ENCODE data around the gene MYO7A. TPM values are rescaled to one million over a fixed set of nuclear protein-coding genes. Genes with fewer than 3 reads are reported as not detected.

Gene MYO7A
- total and polyA plus RNA-seq, 3 experiments from 2014 or later, result 0.06 to 0.31 (median 0.20) TPM

DNA sequence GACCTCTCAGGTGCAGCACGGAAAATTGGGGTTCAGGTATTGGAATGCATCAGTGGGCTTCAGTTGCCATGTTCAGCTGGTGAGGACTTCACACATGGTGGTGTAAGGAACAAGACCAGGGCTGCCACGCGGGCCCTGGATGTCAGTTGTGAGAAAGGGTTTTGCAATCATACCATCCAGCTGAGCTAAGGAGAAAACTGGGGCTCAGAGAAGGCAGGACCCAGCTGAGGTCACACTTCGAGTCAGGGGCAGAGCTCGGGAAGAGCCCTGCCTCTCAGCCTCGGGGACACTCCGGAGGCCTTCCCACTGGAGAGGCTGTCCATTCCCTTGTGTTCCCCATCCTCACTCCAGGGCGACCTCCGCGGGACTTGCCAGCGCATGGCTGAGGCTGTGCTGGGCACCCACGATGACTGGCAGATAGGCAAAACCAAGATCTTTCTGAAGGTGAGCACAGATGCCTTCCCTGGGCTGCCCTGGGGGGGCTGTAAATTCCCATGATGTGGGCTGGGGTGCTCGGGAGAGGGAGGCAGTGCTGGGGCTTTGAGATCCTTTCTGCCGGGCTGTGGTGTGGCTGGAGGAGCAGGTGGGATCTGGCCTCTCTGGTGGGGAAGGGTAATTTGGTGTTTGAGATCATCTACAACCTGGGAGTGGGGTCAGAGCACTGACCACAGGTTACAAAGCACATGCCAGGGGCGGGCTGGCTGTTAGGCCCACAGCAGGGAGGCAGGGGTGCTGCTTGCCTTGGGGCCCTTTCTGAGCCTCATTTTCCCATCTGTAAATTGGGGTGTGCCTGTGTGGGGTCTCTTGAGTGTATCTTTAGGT is 47.2 kb downstream of the MYO7A start:
- no peaks in the 10 kb centered on the region for H3K9me3 ChIP-seq (ENCODE audit: low read length)
- H3K27me3 Mint-ChIP-seq, result no peaks in the 10 kb centered on the region
- H3K27ac Mint-ChIP-seq, result peak overlapping the region in 1 of 8 donors; percentile 2
- no peaks in the 10 kb centered on the region for H3K4me1 Mint-ChIP-seq
- ChIA-PET POLR2A (interaction anchor here (0.5 kb wide), 1 partner anchor 458 kb away, joined by 3 read pairs; no protein-coding TSS in a partner anchor), CTCF (interaction anchor here (1.0 to 1.4 kb wide), 2 partner anchors 13 to 14 kb away, joined by 3 to 4 read pairs; no protein-coding TSS in a partner anchor)
- no peaks in the 10 kb centered on the region for H3K4me1 ChIP-seq (ENCODE audit: insufficient read depth, low read length)
- no peak overlapping the region for H3K27ac ChIP-seq (ENCODE audit: low read depth, low read length)
- H3K36me3 ChIP-seq (ENCODE audit: insufficient read depth, low read length), result no peaks in the 10 kb centered on the region
- no peak for DNase-seq
- no peak overlapping the region for H3K4me3 Mint-ChIP-seq
- no peak overlapping the region for H3K4me3 ChIP-seq (ENCODE audit: low read length)
- H3K27me3 ChIP-seq (ENCODE audit: insufficient read depth, low read length, poor library complexity, severe bottlenecking), result no peaks in the 10 kb centered on the region
- no peaks in the 10 kb centered on the region for H3K9me3 Mint-ChIP-seq
- H3K36me3 Mint-ChIP-seq, result no peaks in the 10 kb centered on the region

GRCh38 chr11:77175869-77176539 is 48.0 kb downstream of the MYO7A start:
- no peaks in the 10 kb centered on the region for H3K4me1 Mint-ChIP-seq
- H3K4me3 Mint-ChIP-seq, result no peak overlapping the region
- ChIA-PET CTCF (interaction anchor here (1.4 kb wide), 1 partner anchor 12 kb away, joined by 4 read pairs; no protein-coding TSS in a partner anchor), POLR2A (no interaction called here)
- H3K27ac ChIP-seq (ENCODE audit: low read depth, low read length), result no peak overlapping the region
- H3K9me3 Mint-ChIP-seq, result no peaks in the 10 kb centered on the region
- no peaks in the 10 kb centered on the region for H3K9me3 ChIP-seq (ENCODE audit: low read length)
- H3K27me3 ChIP-seq (ENCODE audit: insufficient read depth, low read length, poor library complexity, severe bottlenecking), result no peaks in the 10 kb centered on the region
- no peaks in the 10 kb centered on the region for H3K4me1 ChIP-seq (ENCODE audit: insufficient read depth, low read length)
- no peaks in the 10 kb centered on the region for H3K27me3 Mint-ChIP-seq
- no peak overlapping the region for H3K4me3 ChIP-seq (ENCODE audit: low read length)
- no peak for DNase-seq
- H3K36me3 ChIP-seq (ENCODE audit: insufficient read depth, low read length), result no peaks in the 10 kb centered on the region
- H3K36me3 Mint-ChIP-seq, result no peaks in the 10 kb centered on the region
- peak overlapping the region in 1 of 8 donors; percentile 71 for H3K27ac Mint-ChIP-seq

DNA sequence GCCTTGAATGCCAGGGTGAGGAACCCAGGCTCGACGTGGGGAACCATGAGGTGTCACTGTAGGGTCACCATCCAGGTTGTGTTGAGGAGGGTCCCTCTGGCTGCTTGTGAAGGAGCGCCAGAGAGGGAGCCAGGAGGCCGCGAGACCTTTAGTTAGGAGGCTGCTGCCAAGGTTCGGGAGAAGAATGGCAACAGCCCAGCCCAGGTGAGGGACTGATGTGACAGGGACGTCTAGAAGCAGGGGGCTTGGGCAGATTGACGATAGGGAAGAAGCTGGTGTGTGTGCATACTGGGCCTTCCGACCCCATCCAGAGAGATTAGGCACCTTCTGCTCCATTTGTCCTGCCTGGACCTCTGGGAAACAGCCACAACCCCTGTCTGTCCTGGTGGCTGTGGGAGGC is 49.0 kb downstream of the MYO7A start:
- H3K9me3 Mint-ChIP-seq, result no peaks in the 10 kb centered on the region
- ChIA-PET POLR2A (no interaction called here), CTCF (interaction anchor here (1.4 kb wide), 1 partner anchor 11 kb away, joined by 4 read pairs; no protein-coding TSS in a partner anchor)
- no peak overlapping the region for H3K4me3 Mint-ChIP-seq
- no peaks in the 10 kb centered on the region for H3K27me3 Mint-ChIP-seq
- H3K9me3 ChIP-seq (ENCODE audit: low read length), result no peaks in the 10 kb centered on the region
- H3K27ac Mint-ChIP-seq, result peak overlapping the region in 1 of 8 donors; percentile 75
- H3K4me1 ChIP-seq (ENCODE audit: insufficient read depth, low read length), result no peaks in the 10 kb centered on the region
- no peak overlapping the region for H3K4me3 ChIP-seq (ENCODE audit: low read length)
- no peak overlapping the region for H3K27ac ChIP-seq (ENCODE audit: low read depth, low read length)
- H3K27me3 ChIP-seq (ENCODE audit: insufficient read depth, low read length, poor library complexity, severe bottlenecking), result no peaks in the 10 kb centered on the region
- H3K4me1 Mint-ChIP-seq, result no peaks in the 10 kb centered on the region
- H3K36me3 ChIP-seq (ENCODE audit: insufficient read depth, low read length), result no peaks in the 10 kb centered on the region
- no peaks in the 10 kb centered on the region for H3K36me3 Mint-ChIP-seq
- DNase-seq, result no peak

DNA sequence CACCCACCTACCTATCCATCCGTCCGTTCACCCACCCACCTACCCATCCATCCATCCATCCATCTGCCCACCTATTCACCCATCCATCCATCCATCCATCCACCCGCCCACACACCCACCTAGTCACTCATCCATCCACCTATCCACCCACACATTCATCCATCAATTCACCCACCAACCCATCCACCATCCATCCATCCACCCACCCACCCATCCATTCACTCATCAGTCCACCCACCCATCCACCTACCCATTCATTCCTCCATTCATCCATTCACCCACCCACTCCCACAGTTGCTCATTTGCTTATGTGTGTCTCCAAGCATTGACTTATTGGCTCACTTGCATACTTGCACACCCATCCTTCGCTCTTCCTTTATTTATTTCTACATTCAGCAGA is 50.1 kb downstream of the MYO7A start:
- ChIA-PET CTCF (no interaction called here), POLR2A (no interaction called here)
- Histone ChIP-seq H3K4me1 (ENCODE audit: insufficient read depth, low read length) (no peaks in the 10 kb centered on the region), H3K27ac (ENCODE audit: low read depth, low read length) (no peak overlapping the region), H3K9me3 (ENCODE audit: low read length) (no peaks in the 10 kb centered on the region), H3K27me3 (ENCODE audit: insufficient read depth, low read length, poor library complexity, severe bottlenecking) (no peaks in the 10 kb centered on the region), H3K36me3 (ENCODE audit: insufficient read depth, low read length) (no peaks in the 10 kb centered on the region), H3K4me3 (ENCODE audit: low read length) (no peak overlapping the region)
- Mint-ChIP-seq H3K36me3 (no peaks in the 10 kb centered on the region), H3K4me1 (no peaks in the 10 kb centered on the region), H3K4me3 (no peak overlapping the region), H3K27ac (no peak overlapping the region), H3K9me3 (no peaks in the 10 kb centered on the region), H3K27me3 (peaks cover 0 to under 1% of the 10 kb centered on the region in 2 donors)
- no peak for DNase-seq

DNA sequence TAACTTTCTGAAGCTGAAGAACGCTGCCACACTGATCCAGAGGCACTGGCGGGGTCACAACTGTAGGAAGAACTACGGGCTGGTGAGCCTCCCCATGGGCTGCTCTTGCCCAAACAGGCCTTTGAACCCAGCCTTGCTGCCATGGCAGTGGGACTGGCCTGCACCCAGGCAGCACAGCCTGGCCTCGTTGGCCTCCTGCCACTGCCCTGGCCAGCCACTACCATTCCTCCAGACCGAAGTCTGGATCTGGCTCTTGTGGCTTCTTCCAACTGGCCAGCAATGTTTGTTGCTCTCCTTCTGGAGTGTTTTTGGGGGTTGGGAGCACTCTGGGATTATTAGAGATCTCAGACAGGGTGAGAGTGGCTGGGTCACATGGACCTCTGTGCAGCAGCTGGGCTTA is 51.0 kb downstream of the MYO7A start:
- Histone ChIP-seq H3K36me3 (ENCODE audit: insufficient read depth, low read length) (no peaks in the 10 kb centered on the region), H3K9me3 (ENCODE audit: low read length) (no peaks in the 10 kb centered on the region), H3K4me1 (ENCODE audit: insufficient read depth, low read length) (no peaks in the 10 kb centered on the region), H3K27me3 (ENCODE audit: insufficient read depth, low read length, poor library complexity, severe bottlenecking) (no peaks in the 10 kb centered on the region), H3K4me3 (ENCODE audit: low read length) (no peak overlapping the region), H3K27ac (ENCODE audit: low read depth, low read length) (no peak overlapping the region)
- Mint-ChIP-seq H3K27me3 (peaks cover 0 to 2% of the 10 kb centered on the region in 2 donors), H3K9me3 (no peaks in the 10 kb centered on the region), H3K4me1 (no peaks in the 10 kb centered on the region), H3K27ac (no peak overlapping the region), H3K36me3 (no peaks in the 10 kb centered on the region), H3K4me3 (no peak overlapping the region)
- DNase-seq, result no peak
- ChIA-PET POLR2A (no interaction called here), CTCF (interaction anchor here (1.2 kb wide), 1 partner anchor 9 kb away, joined by 3 read pairs; no protein-coding TSS in a partner anchor)

DNA sequence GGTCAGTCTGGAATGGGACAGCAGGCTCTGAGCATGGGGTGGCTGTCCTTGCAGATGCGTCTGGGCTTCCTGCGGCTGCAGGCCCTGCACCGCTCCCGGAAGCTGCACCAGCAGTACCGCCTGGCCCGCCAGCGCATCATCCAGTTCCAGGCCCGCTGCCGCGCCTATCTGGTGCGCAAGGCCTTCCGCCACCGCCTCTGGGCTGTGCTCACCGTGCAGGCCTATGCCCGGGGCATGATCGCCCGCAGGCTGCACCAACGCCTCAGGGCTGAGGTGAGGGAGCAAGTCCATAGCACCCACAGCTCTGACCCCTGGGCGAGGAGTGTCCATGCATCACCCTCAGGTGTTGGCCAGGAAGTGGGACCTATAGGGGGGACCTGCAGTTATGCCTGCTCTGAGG is 51.6 kb downstream of the MYO7A start:
- Mint-ChIP-seq H3K9me3 (no peaks in the 10 kb centered on the region), H3K36me3 (no peaks in the 10 kb centered on the region), H3K4me3 (no peak overlapping the region), H3K27me3 (peaks cover 0 to 2% of the 10 kb centered on the region in 2 donors), H3K27ac (no peak overlapping the region), H3K4me1 (no peaks in the 10 kb centered on the region)
- Histone ChIP-seq H3K4me1 (ENCODE audit: insufficient read depth, low read length) (no peaks in the 10 kb centered on the region), H3K4me3 (ENCODE audit: low read length) (no peak overlapping the region), H3K27ac (ENCODE audit: low read depth, low read length) (no peak overlapping the region), H3K36me3 (ENCODE audit: insufficient read depth, low read length) (no peaks in the 10 kb centered on the region), H3K9me3 (ENCODE audit: low read length) (no peaks in the 10 kb centered on the region), H3K27me3 (ENCODE audit: insufficient read depth, low read length, poor library complexity, severe bottlenecking) (no peaks in the 10 kb centered on the region)
- CTCF ChIA-PET, result interaction anchor here (1.2 kb wide), 1 partner anchor 8 kb away, joined by 3 read pairs; no protein-coding TSS in a partner anchor
- POLR2A ChIA-PET, result no interaction called here
- DNase-seq, result no peak

GRCh38 chr11:77180346-77180745 is 52.3 kb downstream of the MYO7A start:
- no peaks in the 10 kb centered on the region for H3K4me1 ChIP-seq (ENCODE audit: insufficient read depth, low read length)
- no peaks in the 10 kb centered on the region for H3K36me3 ChIP-seq (ENCODE audit: insufficient read depth, low read length)
- ChIA-PET POLR2A (interaction anchor here (0.6 kb wide), 1 partner anchor 645 kb away, joined by 3 read pairs; no protein-coding TSS in a partner anchor), CTCF (no interaction called here)
- no peaks in the 10 kb centered on the region for H3K4me1 Mint-ChIP-seq
- DNase-seq, result no peak
- H3K27me3 ChIP-seq (ENCODE audit: insufficient read depth, low read length, poor library complexity, severe bottlenecking), result no peaks in the 10 kb centered on the region
- no peak overlapping the region for H3K4me3 ChIP-seq (ENCODE audit: low read length)
- no peaks in the 10 kb centered on the region for H3K9me3 ChIP-seq (ENCODE audit: low read length)
- H3K36me3 Mint-ChIP-seq, result no peaks in the 10 kb centered on the region
- H3K27ac ChIP-seq (ENCODE audit: low read depth, low read length), result no peak overlapping the region
- no peak overlapping the region for H3K4me3 Mint-ChIP-seq
- H3K27me3 Mint-ChIP-seq, result peaks cover 0 to 2% of the 10 kb centered on the region in 2 donors
- no peak overlapping the region for H3K27ac Mint-ChIP-seq
- no peaks in the 10 kb centered on the region for H3K9me3 Mint-ChIP-seq

- Histone ChIP-seq H3K4me1 (ENCODE audit: insufficient read depth, low read length) (no peaks in the 10 kb centered on the region), H3K36me3 (ENCODE audit: insufficient read depth, low read length) (no peaks in the 10 kb centered on the region), H3K4me3 (ENCODE audit: low read length) (no peak overlapping the region), H3K27me3 (ENCODE audit: insufficient read depth, low read length, poor library complexity, severe bottlenecking) (no peaks in the 10 kb centered on the region), H3K9me3 (ENCODE audit: low read length) (no peaks in the 10 kb centered on the region), H3K27ac (ENCODE audit: low read depth, low read length) (no peak overlapping the region)
- H3K9me3 Mint-ChIP-seq, result no peaks in the 10 kb centered on the region
- DNase-seq, result no peak
- CTCF ChIA-PET, result no interaction called here
- H3K27ac Mint-ChIP-seq, result no peak overlapping the region
- POLR2A ChIA-PET, result no interaction called here
- H3K4me3 Mint-ChIP-seq, result no peak overlapping the region
- no peaks in the 10 kb centered on the region for H3K36me3 Mint-ChIP-seq
- no peaks in the 10 kb centered on the region for H3K4me1 Mint-ChIP-seq
- H3K27me3 Mint-ChIP-seq, result peaks cover 0 to 2% of the 10 kb centered on the region in 2 donors
Observed at GRCh38 chr11:77181226-77181625, 53.2 kb downstream of the MYO7A start.

All from CD8-positive, alpha-beta memory T cell (primary cell).